EH (cell line): ENCODE measurements around the gene ADARB2.
"Not testable (repeated sequence)": the region's sequence is repeated elsewhere in the genome, so short reads cannot be mapped to it uniquely, and the experiment has no call there.

Experiments used
- DNase-seq: peaks from one replicate; pipeline ENCODE4 v3.0.0-alpha.2; 2015; ENCODE audit warnings: low read depth

ADARB2 gene

DNA sequence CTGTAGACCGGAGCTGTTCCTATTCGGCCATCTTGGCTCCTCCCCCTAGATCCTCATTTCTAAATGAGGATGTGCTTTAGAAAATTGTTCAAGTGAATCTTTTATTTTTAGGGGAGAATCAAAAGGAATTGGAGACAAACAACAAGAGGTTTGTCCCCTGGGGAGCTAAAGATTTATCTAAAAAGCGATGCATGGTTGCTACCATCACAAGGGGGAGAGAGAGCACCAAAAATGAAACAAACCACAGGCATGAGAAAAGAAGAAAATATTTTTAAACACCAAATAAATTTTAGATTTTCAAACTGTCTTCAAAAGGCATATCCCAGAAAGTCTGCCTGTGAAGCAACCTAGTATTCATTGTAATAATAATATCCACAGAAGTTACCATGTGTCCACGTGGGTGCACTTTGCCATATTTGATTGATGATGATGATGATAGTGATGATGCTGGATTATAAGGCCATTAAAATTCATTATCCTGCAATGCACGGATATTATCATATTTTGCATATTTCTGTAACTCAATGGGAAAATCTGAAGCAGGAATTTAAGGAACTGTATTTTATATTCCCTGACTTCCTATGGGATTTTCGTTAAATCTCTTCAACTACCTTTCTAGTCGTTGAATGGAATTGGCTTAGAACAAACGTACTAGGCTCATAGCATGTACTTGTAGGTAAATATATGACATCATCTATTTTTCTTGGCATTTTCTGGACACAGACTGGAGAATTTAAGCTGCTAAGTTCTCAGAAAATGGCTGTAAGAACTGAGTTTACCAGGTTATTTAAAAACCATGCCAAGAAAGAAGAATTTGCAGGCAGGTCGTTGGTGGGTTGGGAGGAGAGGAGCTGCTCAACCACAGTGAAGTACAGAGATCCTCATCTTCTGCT, 509.6 kb downstream of the ADARB2 start:
- no peak for DNase-seq

DNA sequence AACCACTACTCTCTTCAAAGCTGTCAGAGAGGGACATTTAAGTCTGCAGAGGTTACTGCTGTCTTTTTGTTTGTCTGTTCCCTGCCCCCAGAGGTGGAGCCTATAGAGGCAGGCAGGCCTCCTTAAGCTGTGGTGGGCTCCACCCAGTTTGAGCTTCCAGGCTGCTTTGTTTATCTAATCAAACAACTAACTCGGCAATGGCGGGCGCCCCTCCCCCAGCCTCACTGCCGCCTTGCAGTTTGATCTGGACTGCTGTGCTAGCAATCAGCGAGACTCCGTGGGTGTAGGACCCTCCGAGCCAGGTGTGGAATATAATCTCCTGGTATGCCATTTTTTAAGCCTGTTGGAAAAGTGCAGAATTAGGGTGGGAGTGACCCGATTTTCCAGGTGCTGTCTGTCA, 510.4 kb downstream of the ADARB2 start:
- not testable (repeated sequence) for DNase-seq

- not testable (repeated sequence) for DNase-seq
These were observed 517.5 kb downstream of the ADARB2 start for GRCh38 chr10:1219874-1220273.

DNA sequence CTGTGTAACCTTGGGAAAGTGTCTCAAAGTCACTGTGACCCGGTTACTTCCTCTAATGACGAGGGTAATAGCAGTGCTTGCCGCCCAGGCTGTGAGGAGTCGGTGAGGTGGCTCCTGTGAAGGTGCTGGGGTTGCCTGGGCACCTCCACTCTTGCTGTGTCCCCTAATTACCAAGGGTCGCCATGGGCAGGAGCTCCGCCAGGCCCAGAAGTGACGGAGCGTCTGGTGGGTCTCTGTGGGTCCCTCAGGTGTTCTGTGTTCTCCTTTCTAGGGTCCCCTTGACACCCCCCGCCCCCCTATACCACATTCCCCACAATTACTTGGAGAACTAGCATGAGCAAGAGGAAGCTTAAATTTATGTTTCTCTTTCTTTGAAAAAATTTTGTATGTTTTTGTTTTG, 519.7 kb downstream of the ADARB2 start:
- DNase-seq, result no peak

DNA sequence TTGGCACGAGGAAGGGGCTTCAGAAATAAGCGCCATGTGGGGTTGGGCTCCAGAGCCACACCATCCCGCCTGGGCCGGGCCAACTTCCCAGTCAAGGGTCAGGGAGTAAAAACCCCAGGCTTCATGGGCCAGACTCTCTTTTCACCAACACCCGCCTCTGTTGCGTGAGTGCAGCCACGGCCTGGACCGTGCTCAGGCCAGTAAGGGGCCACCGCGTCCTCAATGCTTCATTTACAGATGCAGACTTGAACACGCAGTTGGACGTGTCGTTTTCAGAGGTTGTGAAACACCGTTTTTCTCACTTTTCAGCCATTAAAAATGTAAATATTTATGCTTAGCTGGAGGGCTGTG, 520.1 kb downstream of the ADARB2 start:
- no peak for DNase-seq

DNA sequence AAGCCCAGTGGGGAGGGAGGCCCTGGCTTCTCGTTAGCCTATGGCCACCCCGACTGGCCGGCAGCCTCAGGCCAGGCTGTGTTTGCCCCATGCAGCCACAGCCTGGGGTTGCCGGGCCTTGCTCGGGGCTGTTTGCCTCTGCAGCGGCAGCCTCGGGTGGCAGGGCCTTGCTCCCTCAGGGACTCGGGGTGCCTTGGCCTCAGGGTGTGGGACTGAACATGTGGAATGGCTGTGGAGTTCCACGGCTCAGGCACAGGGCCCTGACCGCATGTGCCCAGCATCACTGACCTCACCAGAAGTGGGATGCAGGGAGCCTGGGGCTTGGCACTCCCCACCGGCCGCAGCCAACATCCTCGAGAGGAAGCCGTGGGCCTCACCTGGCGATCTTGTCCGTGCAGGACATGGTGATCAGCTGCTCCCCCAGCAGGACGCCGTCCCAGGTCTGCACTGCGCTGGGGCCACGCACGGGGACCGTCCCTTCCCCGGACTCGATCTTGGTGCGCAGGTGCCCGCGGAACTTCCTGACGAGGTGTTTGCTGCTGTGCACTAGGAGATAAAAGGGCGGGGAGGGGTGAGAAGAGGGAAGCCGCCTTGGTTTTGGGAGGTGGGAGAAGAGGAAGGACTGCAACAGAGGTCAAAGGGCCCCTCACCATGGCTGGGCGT, 520.6 kb downstream of the ADARB2 start:
- no peak for DNase-seq

DNA sequence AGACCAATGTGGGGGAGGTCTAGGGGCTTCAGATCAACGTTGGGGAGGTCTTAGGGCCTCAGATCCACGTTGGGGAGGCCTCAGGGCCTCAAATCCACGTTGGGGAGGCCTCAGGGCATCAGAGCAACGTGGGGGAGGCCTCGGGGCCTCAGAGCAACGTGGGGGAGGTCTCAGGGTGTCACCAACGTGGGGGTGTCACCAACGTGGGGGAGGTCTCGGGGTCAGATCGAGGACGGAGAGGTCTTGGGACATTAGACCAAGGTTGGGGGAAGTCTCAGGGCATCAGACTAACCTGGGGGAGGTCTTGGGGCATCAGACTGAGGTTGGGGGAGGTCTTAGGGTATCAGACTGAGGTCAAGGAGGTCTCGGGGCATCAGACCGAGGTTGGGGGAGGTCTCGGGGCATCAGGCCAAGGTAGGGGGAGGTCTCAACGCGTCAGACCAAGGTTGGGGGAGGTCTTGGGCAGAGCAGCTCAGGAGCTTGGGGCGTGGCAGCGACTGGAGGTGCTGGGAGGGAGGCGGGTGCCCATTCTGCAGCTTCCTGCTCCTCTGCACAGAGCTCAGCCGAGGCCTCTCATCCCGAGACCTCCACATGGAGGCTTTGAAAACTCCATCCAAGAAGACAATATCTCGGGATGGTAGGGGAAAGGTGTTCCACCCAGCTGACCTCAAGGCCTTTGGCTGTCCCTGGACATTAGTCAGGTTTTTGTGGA, 521.3 kb downstream of the ADARB2 start:
- no peak for DNase-seq

GRCh38 chr10:1214882-1215540, 522.3 kb downstream of the ADARB2 start:
- no peak for DNase-seq

DNA sequence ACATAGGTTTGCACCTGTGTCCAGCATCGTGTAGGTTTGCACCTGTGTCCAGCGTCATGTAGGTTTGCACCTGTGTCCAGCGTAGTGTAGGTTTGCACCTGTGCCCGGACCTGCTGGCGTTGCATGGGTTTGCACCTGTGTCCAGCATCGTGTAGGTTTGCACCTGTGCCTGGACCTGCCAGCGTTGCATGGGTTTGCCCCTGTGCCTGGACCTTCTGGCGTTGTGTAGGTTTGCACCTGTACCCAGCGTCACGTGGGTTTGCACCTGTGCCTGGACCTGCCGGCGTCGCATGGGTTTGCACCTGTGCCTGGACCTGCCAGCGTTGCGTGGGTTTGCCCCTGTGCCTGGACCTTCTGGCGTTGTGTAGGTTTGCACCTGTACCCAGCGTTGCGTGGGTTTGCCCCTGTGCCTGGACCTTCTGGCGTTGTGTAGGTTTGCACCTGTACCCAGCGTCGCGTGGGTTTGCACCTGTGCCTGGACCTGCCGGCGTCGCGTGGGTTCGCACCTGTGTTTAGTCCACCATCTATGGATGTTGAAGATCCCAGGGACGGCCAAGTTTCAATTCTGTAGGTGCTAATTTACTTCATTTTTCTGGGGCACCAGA, 523.2 kb downstream of the ADARB2 start:
- DNase-seq, result no peak

GRCh38 chr10:1213252-1214070, 523.9 kb downstream of the ADARB2 start:
- no peak for DNase-seq

DNA sequence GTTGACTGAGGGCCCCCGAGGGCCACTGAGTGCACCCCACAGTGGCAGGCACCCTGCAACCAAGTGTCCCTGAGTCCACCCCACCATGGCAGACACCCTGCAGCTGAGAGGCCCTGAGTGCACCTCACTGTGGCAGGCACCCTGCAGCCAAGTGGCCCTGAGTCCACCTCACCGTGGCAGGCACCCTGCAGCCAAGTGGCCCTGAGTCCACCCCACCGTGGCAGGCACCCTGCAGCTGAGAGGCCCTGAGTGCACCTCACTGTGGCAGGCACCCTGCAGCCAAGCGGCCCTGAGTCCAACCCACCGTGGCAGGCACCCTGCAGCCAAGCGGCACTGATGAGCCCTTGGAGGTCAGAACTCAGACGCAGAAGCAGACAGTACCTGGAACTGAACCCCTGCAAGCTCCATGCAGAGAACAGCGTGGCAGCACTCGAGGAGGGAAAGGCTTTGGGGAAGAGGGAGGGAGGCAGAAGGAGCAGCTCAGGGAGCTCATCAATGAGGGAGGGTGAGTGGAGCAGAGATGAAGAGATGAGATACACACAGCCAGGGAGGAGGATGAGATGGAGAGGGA, 524.7 kb downstream of the ADARB2 start:
- DNase-seq, result no peak

- DNase-seq, result no peak
These were observed 525.3 kb downstream of the ADARB2 start for GRCh38 chr10:1211844-1212570.

DNA sequence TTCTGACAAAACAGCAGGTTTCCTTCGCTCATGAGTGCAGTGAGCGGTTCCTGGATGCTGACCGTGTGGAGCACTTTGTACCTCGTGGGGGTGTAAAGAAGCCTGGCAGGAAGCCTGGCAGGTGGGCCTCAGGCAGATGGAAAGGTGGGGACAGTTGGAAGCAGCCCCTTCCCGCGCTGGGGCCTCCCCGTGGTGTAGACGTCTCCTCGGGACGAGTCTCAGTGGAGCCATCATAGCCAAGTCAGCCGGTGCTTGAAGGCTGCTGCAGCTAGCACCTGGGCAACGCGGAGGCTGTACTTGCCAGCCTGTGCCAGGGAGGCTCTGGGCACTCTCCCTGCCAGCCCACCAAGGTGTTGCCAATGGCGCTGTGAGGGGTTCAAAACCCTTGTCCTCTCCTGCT, 526.7 kb downstream of the ADARB2 start:
- no peak for DNase-seq

DNA sequence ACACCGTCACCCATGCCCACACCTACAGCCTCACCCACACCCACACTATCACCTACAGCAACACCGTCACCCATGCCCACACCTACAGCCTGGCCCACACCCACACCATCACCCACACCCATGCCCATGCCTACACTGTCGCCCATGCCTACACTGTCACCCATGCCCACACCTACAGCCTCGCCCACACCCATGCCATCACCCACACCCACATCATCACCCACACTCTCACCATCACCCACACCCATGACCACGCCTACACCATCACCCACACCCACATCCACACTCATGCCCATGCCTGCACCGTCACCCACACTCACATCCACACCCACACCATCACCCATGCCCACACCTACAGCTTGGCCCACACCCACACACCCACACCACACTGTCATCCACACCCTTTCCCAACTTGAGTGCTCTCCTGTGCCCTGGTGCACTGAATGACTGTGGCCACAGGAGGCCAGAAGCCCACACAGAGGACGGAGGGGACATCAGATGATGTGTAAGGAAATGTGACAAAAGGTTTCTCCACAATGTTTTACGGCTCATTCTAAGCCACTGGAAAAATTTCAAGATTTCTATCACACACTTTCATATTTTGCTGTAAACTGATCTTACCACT, 527.9 kb downstream of the ADARB2 start:
- DNase-seq, result no peak

GRCh38 chr10:1208366-1209311, 528.7 kb downstream of the ADARB2 start:
- DNase-seq, result no peak

- no peak for DNase-seq
These were observed 530.7 kb downstream of the ADARB2 start for GRCh38 chr10:1206601-1207000.

DNA sequence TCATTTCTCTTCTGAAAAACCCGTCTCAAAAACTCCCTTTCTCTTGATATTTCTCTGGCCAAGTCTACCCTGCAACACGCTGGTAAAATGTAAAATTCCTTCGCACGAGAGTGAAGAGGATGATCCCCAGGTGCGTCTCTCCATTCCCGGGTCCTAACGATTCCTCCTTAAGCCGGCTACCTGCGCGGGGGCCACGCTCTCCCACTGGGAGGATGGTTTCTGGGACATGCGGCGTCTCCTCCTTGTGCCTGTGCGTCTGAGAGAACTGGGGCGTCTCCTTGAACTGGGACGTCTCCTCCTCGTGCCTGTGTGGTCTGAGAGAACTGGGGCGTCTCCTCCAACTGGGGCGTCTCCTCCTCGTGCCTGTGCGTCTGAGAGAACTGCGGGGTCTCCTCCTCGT, 531.2 kb downstream of the ADARB2 start:
- no peak for DNase-seq

DNA sequence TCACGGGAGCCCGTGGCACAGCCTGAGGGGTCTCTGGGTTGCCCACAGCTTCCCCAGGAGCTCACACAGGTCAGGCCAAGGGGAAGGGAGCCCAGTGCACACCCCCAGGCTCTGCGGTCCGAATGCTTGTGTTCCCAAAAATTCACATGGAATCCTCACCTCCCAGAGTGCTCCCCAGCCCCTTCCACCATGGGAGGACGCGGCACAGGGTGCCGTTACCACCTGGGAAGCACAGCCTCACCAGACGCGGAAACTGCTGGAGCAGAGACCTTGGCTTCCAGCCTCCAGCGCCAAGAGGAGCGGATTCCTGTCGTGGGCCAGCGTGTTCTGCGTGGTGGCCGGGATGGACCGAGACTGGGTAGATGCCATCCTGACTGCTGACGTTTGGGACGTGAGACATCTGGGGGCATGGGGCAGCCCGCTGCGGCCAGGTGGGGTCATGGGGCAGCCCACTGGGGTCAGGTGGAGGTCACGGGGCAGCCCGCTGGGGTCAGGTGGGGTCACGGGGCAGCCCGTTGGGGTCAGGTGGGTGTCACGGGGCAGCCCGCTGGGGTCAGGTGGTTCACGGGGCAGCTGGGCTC, 531.8 kb downstream of the ADARB2 start:
- no peak for DNase-seq
